ENCODE measurements around the gene ABCA7.
"Not testable (repeated sequence)": the region's sequence is repeated elsewhere in the genome, so short reads cannot be mapped to it uniquely, and the experiment has no call there.

Gene ABCA7

DNA sequence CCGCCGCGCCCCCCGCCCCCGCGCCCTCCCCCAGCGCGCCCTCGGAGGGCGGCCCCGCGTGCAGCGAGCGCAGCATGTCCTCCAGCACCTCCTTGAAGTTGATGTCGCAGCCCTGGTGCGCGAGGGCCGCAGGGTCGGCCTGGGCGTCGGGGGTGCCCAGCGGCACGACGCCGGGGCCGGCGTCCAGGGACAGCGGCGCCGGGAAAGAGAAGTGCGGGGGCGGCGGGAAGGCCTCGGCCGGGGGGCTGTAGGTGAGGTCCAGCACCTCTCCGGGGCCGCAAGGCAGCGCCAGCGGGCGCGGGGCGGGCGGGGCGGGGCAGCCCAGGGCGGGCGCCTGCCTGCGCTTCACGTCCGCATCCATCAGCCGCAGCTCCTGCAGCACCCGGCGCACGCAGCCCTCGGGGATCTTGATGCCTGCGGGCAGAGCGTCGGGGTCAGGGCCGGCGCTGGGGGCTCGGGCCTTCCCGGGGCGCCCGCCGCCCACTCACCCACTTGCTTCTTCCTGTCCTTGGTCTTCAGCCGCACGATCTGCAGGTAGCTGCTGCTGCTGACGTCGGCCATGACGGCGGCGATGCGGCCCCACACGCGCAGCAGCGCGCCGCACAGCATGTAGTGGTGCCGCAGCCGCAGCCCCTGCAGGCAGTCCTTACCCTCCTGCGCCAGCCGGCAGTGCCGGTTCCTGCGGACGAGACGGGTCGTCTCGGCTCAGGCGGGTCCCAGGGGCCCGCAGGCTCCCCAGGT lies 68.6 kb downstream of the ABCA7 start:
- no peak for DNase-seq

DNA sequence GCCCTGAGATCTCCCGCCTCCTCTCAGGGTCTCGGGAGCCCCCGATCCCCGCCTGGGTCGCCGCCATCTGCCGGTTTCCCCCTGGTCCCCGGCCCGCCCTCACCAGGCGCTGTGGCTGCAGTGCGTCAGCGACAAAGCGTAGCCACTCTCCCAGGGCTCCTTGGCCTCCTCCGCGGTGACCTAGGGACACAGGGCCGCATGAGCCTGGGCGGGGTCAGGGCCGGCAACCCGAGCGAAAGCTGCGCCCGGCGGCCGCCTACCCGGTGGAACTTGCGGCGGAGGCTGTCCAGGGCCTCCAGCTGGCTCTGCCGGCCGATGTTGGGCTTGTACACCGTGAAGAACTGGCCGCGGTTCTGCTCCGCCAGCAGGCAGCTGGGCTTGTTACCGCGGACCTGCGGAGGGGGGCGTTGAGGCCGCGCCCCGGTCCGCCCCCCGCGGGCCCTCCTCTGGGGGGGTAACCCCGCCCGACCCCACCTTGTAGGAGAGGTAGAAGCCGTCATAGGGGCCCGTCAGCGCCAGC lies 69.2 kb downstream of the ABCA7 start:
- DNase-seq, result no peak

DNA sequence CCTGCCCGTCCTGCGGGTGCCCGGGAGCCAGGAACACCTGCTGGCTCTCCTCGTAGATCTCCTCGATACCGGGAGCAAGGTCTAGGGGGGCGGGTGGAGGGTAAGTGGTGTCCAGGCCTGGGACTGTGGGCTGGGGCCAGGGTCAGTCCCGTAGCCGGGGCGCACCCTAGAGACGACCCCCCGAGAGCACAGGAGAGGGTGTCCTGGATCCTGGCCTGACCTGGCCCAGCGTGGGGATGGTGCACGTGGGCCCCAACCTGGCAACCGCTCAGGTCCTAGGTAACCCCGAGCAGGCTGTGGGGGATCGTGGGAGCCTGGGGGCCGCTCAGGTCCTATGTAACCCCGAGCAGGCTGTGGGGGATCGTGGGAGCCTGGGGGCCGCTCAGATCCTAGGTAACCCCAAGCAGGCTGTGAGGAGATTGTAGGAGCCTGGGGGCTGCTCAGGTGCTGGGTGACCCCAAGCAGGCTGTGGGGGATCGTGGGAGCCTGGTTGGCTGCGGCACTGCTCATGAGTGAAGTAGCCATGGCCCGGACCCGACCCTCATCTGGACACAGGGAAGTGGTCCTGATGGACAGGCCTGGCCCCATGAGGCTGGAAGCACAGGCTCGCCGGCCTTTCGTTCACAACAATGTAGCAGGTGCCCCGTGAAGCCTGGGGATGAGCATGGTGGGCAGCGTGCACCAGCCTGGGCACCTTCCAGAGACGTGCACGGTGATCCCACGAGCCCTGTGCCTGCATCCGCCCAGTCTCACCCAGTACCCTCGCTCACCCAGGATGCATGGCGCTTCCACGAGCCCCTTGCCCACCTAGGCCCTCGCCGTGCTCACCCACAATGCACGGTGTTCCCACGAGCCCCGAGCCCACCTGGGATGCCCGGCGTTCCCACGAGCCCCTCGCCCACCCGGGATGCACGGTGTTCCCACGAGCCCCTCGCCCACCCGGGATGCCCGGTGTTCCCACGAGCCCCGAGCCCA lies 70.1 kb downstream of the ABCA7 start:
- DNase-seq, result no peak

- no peak for DNase-seq
These were observed 71.1 kb downstream of the ABCA7 start for GRCh38 chr19:1110809-1111640.

DNA sequence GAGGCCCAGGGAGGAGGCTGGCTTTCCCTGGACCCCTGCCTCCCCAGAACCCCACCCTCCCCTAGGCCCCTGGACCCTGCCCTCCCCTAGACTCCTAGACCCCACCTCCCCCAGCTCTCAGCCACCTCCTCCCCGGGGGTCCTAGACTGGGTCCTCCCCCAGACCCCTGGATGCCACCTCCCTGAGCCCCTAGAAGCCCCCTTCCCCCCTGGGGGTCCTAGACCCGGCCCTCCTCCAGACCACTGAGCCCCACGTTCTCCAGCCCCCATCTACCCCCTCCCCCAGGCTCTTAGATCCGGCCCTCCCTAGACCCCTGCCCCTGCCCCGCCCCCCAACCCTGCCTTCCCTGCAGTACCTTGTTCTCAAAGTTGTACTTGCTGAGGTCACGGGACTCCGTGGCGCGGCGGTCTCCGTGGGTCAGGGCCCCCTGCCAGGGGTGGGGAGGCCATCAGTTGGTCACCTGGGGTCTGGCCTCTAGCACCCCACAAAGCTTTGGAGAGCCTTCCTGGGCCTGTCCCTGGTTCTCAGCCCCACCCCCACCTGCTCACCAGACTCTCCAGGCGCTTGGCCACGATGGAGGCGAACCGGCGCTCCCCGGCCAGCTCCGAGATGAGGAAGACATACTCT lies 71.8 kb downstream of the ABCA7 start:
- DNase-seq, result no peak

DNA sequence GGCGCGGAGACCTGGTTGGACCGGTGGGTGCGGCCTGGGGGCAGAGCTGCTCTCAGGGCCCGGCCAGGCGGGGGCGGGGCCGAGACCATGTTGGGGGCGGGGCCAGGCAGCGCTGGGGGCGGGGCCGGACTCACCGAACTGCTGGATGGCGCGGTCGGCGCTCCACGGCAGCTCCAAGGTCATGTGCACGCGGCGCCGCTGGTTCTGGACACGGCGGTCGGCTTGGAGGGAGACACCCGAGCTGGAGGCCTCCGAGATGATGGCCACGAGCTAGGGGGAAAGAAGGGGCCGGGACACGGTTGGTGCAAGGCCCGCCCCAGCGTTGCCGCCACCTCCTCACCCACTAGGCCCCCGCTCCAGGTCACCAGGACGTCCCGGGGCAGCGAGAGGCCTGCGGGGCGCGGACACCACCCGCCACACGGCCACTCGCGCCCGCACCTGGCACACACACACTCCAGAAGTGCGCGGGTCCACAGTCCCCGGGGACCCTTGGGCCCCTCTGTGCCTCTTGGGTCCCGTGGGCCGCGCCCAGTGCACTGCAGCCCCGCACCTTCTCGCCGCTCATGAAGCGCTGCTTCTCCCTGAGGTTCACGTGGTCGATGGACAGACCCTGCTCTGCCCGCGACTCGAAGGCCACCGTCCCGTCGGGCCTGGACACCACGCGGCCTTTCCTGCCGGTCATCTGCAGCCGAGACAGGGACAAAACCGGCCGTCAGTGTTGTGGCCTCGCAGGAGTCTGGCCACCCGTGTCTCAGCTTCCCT lies 72.5 kb downstream of the ABCA7 start:
- no peak for DNase-seq

GRCh38 chr19:1113030-1113985 lies 73.4 kb downstream of the ABCA7 start:
- DNase-seq, result peak; percentile 28

- no peak for DNase-seq
These were observed 74.1 kb downstream of the ABCA7 start for GRCh38 chr19:1113986-1114483.

GRCh38 chr19:1114728-1115127 lies 74.8 kb downstream of the ABCA7 start:
- DNase-seq, result not testable (repeated sequence)
